Measurements from ENCODE around the gene MRPL19. TPM values are rescaled to one million over a fixed set of nuclear protein-coding genes. Genes with fewer than 3 reads are reported as not detected.

MRPL19 gene
- total RNA-seq, 1 experiment from 2014 or later = 85.9 TPM

DNA sequence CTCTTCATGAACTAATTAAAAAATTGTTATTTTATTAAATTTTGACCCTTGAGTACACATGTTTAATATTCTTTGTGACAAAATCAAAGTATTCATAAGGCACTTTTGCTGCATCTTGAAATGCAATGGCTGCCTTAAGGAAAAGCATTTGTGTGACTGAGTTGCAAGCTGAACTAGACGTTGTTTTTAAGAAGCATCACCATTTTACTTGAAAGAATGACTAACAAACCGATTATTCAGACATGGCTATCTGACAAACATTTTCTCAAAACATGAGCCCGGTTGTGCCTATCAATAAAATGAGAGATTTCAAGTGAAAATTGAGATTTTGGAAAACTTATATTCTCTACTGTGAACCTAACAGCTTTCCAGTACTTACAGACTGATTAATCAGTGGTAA, 61.3 kb downstream of the MRPL19 start:
- H3K4me3 ChIP-seq (ENCODE audit: low read length) = no peak overlapping the region
- H2AFZ ChIP-seq (ENCODE audit: low read length) = no peak overlapping the region
- H4K20me1 ChIP-seq (ENCODE audit: low read length) = no peaks in the 10 kb centered on the region
- H3K9me2 ChIP-seq (replicated peaks; ENCODE audit: low read length) = no peaks in the 10 kb centered on the region
- H3K79me2 ChIP-seq (ENCODE audit: low read length) = peaks cover 37% of the 10 kb centered on the region
- H3K4me1 ChIP-seq (ENCODE audit: insufficient read depth, low read length) = peaks cover 26% of the 10 kb centered on the region
- CTCF ChIA-PET = no interaction called here
- H3K27ac ChIP-seq (ENCODE audit: low read length) = no peak overlapping the region
- TF ChIP-seq, protein P1, sequence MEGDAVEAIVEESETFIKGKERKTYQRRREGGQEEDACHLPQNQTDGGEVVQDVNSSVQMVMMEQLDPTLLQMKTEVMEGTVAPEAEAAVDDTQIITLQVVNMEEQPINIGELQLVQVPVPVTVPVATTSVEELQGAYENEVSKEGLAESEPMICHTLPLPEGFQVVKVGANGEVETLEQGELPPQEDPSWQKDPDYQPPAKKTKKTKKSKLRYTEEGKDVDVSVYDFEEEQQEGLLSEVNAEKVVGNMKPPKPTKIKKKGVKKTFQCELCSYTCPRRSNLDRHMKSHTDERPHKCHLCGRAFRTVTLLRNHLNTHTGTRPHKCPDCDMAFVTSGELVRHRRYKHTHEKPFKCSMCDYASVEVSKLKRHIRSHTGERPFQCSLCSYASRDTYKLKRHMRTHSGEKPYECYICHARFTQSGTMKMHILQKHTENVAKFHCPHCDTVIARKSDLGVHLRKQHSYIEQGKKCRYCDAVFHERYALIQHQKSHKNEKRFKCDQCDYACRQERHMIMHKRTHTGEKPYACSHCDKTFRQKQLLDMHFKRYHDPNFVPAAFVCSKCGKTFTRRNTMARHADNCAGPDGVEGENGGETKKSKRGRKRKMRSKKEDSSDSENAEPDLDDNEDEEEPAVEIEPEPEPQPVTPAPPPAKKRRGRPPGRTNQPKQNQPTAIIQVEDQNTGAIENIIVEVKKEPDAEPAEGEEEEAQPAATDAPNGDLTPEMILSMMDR (conservative IDR thresholded peaks at IDR 0.05; ENCODE audit: low read depth, low read length) = no peak
- no peak for TF ChIP-seq EZH2phosphoT487 (IDR thresholded peaks at IDR 0.05; ENCODE audit: borderline replicate concordance, low read length)
- no peak for TF ChIP-seq EZH2 (IDR thresholded peaks at IDR 0.05; ENCODE audit: low read length, unreplicated experiment)
- POLR2A ChIA-PET (ENCODE audit: unreplicated experiment) = no interaction called here
- no peaks in the 10 kb centered on the region for H3K9me3 ChIP-seq (ENCODE audit: low read length)
- intact Hi-C loops (cut with micrococcal nuclease) = no loop called here
- DNase-seq = no peak
- H3K36me3 ChIP-seq (ENCODE audit: low read depth, low read length) = peaks cover 19% of the 10 kb centered on the region
- H3K27me3 ChIP-seq (ENCODE audit: low read length) = no peaks in the 10 kb centered on the region
- no peak overlapping the region for H3K9ac ChIP-seq (ENCODE audit: low read length)
- no peaks in the 10 kb centered on the region for H3F3A ChIP-seq (ENCODE audit: low read length, unreplicated experiment)
- H3K4me2 ChIP-seq (ENCODE audit: low read length) = peak overlapping the region; percentile 12; the same call in 1 of the 2 replicates
- no TSS peak for BruUV-seq (replicated peaks)
- ATAC-seq = no peak

DNA sequence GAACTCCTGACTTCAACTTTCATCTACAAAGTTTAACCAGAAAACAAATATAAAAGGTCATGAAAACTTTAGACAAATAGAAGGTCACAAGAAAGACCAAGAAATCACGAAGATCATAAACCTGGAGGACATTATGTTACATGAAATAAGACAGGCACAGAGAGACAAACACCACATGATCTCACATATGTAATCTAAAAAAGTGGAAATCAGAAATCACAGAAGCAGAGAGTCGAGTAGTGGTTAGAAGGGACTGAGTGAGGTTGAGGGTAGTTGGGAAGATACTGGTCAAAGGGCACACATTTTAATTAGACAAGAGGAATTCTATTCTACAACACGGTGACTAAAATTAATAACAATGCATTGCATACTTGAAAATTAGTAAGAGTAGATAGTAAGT, 62.7 kb downstream of the MRPL19 start:
- Histone ChIP-seq H4K20me1 (ENCODE audit: low read length) (no peaks in the 10 kb centered on the region), H3K79me2 (ENCODE audit: low read length) (peaks cover 37% of the 10 kb centered on the region), H3K9me2 (replicated peaks; ENCODE audit: low read length) (no peaks in the 10 kb centered on the region), H3K4me3 (ENCODE audit: low read length) (peak overlapping the region; percentile 86), H3K36me3 (ENCODE audit: low read depth, low read length) (0 out of 2 replicates have a peak, but pooled peaks cover 6% of the 10 kb centered on the region), H3F3A (ENCODE audit: low read length, unreplicated experiment) (no peaks in the 10 kb centered on the region), H2AFZ (ENCODE audit: low read length) (no peak overlapping the region), H3K4me2 (ENCODE audit: low read length) (peak overlapping the region; percentile 97), H3K9ac (ENCODE audit: low read length) (peak overlapping the region; percentile 90; the same call in 1 of the 2 replicates), H3K9me3 (ENCODE audit: low read length) (no peaks in the 10 kb centered on the region), H3K4me1 (ENCODE audit: insufficient read depth, low read length) (peaks cover 26% of the 10 kb centered on the region), H3K27ac (ENCODE audit: low read length) (no peak overlapping the region), H3K27me3 (ENCODE audit: low read length) (no peaks in the 10 kb centered on the region)
- intact Hi-C loops (cut with micrococcal nuclease) = no loop called here
- CTCF ChIA-PET = no interaction called here
- BruUV-seq (replicated peaks) = no TSS peak
- POLR2A ChIA-PET (ENCODE audit: unreplicated experiment) = interaction anchor here (0.5 kb wide), 1 partner anchor 1972 kb away, joined by 4 read pairs; the partner anchor contains the start of gene TPRKB
- ATAC-seq = no peak
- no peak for TF ChIP-seq EZH2phosphoT487 (IDR thresholded peaks at IDR 0.05; ENCODE audit: borderline replicate concordance, low read length)
- TF ChIP-seq, protein P1 (conservative IDR thresholded peaks at IDR 0.05; ENCODE audit: low read depth, low read length) = no peak
- TF ChIP-seq EZH2 (IDR thresholded peaks at IDR 0.05; ENCODE audit: low read length, unreplicated experiment) = no peak
- DNase-seq = no peak

DNA sequence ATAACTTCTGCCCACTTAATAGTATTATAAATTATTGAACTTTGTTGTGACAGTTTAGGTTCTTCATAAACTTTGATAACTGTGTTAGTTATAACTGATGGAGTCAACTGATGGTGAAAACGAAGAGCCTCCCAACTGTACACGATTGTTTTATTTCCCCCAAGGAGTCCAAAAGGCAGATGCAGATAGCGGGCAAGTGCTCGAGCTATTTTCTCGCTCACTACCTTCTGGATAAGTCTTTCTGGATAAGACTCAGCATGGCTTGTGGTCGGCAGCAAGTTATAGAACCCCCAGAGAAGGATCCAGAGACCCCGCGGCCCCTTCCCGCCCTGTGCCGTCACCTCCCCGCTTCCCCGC, 63.6 kb downstream of the MRPL19 start:
- POLR2A ChIA-PET (ENCODE audit: unreplicated experiment) = no interaction called here
- Histone ChIP-seq H3K4me1 (ENCODE audit: insufficient read depth, low read length) (peaks cover 26% of the 10 kb centered on the region), H3K27ac (ENCODE audit: low read length) (peak overlapping the region; percentile 67), H2AFZ (ENCODE audit: low read length) (peak overlapping the region; percentile 92), H3F3A (ENCODE audit: low read length, unreplicated experiment) (no peaks in the 10 kb centered on the region), H3K9me2 (replicated peaks; ENCODE audit: low read length) (no peaks in the 10 kb centered on the region), H3K4me2 (ENCODE audit: low read length) (peak overlapping the region; percentile 97), H3K9ac (ENCODE audit: low read length) (peak overlapping the region; percentile 90), H3K36me3 (ENCODE audit: low read depth, low read length) (0 out of 2 replicates have a peak, but pooled peaks cover under 1% of the 10 kb centered on the region), H3K27me3 (ENCODE audit: low read length) (no peaks in the 10 kb centered on the region), H3K4me3 (ENCODE audit: low read length) (peak overlapping the region; percentile 86), H3K9me3 (ENCODE audit: low read length) (no peaks in the 10 kb centered on the region), H4K20me1 (ENCODE audit: low read length) (no peaks in the 10 kb centered on the region), H3K79me2 (ENCODE audit: low read length) (peaks cover 37% of the 10 kb centered on the region)
- no peak for ATAC-seq
- CTCF ChIA-PET = no interaction called here
- intact Hi-C loops (cut with micrococcal nuclease) = loop anchor here (10.0 kb wide), 1 partner anchor 245 kb away; no protein-coding TSS in a partner anchor
- TF ChIP-seq EZH2phosphoT487 (IDR thresholded peaks at IDR 0.05; ENCODE audit: borderline replicate concordance, low read length) = no peak
- BruUV-seq (replicated peaks) = no TSS peak
- no peak for DNase-seq
